ENCODE measurements around the gene TMX2.
"Not testable (repeated sequence)": the region's sequence is repeated elsewhere in the genome, so short reads cannot be mapped to it uniquely, and the experiment has no call there.

Gene TMX2

GRCh38 chr11:57712256-57713150 is at the start of gene TMX2:
Gene TMX2 (plus strand): TSS chr11:57712593. CDS start chr11:57712619, 26 bp downstream.
- DNase-seq: peak; percentile 99

- DNase-seq: no peak
These were observed 49.5 kb upstream of the TMX2 start for GRCh38 chr11:57662893-57663292.

- DNase-seq: no peak
These were observed 48.4 kb upstream of the TMX2 start for GRCh38 chr11:57663975-57664374.

- DNase-seq: peak; percentile 99
These were observed 45.2 kb upstream of the TMX2 start for GRCh38 chr11:57667117-57667735.

GRCh38 chr11:57667736-57668433 is 44.5 kb upstream of the TMX2 start, which contains the start of gene ZDHHC5:
Gene ZDHHC5 (plus strand): TSS chr11:57668114. CDS start chr11:57673091, 4,977 bp downstream.
- peak; percentile 99 for DNase-seq

GRCh38 chr11:57668434-57668782 is 44.0 kb upstream of the TMX2 start:
- DNase-seq: peak; percentile 58

- DNase-seq: no peak
These were observed 38.1 kb upstream of the TMX2 start for GRCh38 chr11:57674251-57674650.

GRCh38 chr11:57675176-57675941 is 37.0 kb upstream of the TMX2 start:
- no peak for DNase-seq

- DNase-seq: no peak
These were observed 33.0 kb upstream of the TMX2 start for GRCh38 chr11:57679396-57679795.

GRCh38 chr11:57680552-57680874 is 31.9 kb upstream of the TMX2 start:
- DNase-seq: peak; percentile 49

- no peak for DNase-seq
These were observed 31.2 kb upstream of the TMX2 start for GRCh38 chr11:57681168-57681567.

- DNase-seq: not testable (repeated sequence)
These were observed 21.9 kb upstream of the TMX2 start for GRCh38 chr11:57690474-57690873.

- DNase-seq: no peak
These were observed 13.5 kb upstream of the TMX2 start for GRCh38 chr11:57698843-57699365.

- no peak for DNase-seq
These were observed 12.6 kb upstream of the TMX2 start for GRCh38 chr11:57699813-57700212.

- no peak for DNase-seq
These were observed 12.0 kb upstream of the TMX2 start for GRCh38 chr11:57700425-57700824.

GRCh38 chr11:57703341-57703740 is 9.1 kb upstream of the TMX2 start:
- DNase-seq: no peak

- no peak for DNase-seq
These were observed 7.5 kb upstream of the TMX2 start for GRCh38 chr11:57704932-57705331.

GRCh38 chr11:57705432-57705831 is 7.0 kb upstream of the TMX2 start:
- DNase-seq: not testable (repeated sequence)

GRCh38 chr11:57709802-57710367 is 2.5 kb upstream of the TMX2 start:
- DNase-seq: no peak

- DNase-seq: peak; percentile 63
These were observed 758 bp upstream of the TMX2 start, which contains the start of gene MED19 for GRCh38 chr11:57711414-57712255. Gene MED19 (minus strand): TSS chr11:57712215. CDS start chr11:57712179, 36 bp downstream.

GRCh38 chr11:57713835-57714234 is 1.4 kb downstream of the TMX2 start:
- no peak for DNase-seq
